ENCODE data around the gene CYTH3.
"Not testable (repeated sequence)": the region's sequence is repeated elsewhere in the genome, so short reads cannot be mapped to it uniquely, and the experiment has no call there.

The CYTH3 gene

DNA sequence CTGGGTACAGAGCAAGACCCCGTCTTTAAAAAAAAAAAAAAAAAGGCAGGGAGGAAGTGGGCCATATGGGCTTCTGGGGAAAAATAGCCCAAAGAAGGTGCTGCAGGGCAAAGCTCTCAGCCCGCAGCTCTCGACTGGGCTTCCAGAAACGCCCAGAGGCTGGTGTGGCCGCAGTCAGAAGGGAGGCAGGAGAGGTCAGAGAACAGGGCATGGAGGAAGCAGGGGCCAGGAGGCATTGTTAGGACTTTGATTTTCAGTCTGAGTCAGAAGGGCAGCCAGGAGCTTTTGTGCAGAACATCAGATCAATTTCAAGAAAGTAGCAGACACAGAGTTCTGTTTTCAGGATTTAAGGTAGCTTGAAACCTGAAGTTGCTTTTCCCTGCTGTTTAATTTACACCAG, 35.3 kb upstream of the CYTH3 start:
- no peak overlapping the region for H3K4me3 ChIP-seq (ENCODE audit: low read depth, low read length)
- TF ChIP-seq, protein P1, sequence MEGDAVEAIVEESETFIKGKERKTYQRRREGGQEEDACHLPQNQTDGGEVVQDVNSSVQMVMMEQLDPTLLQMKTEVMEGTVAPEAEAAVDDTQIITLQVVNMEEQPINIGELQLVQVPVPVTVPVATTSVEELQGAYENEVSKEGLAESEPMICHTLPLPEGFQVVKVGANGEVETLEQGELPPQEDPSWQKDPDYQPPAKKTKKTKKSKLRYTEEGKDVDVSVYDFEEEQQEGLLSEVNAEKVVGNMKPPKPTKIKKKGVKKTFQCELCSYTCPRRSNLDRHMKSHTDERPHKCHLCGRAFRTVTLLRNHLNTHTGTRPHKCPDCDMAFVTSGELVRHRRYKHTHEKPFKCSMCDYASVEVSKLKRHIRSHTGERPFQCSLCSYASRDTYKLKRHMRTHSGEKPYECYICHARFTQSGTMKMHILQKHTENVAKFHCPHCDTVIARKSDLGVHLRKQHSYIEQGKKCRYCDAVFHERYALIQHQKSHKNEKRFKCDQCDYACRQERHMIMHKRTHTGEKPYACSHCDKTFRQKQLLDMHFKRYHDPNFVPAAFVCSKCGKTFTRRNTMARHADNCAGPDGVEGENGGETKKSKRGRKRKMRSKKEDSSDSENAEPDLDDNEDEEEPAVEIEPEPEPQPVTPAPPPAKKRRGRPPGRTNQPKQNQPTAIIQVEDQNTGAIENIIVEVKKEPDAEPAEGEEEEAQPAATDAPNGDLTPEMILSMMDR (conservative IDR thresholded peaks at IDR 0.05; ENCODE audit: low read depth, low read length) = no peak
- DNase-seq (ENCODE audit: low read depth) = no peak

DNA sequence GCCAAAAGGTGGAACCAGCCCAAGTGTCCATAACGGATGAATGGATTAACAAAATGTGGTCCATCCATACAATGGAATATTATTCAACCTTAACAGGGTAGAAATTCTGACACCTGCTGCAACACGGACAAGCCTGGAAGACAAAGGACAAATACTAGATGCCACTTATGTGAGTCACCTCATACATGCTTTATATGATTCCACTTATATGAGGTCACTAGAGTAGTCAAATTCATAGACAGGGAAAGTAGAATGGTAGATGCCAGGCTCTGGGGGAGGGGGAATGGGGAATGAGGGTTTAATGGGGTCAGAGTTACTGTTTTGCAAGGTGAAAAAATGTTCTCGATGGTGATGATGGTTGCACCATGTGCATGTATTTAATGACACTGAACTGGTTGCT, 34.0 kb upstream of the CYTH3 start:
- DNase-seq (ENCODE audit: low read depth) = peak; percentile 52
- TF ChIP-seq, protein P1 (conservative IDR thresholded peaks at IDR 0.05; ENCODE audit: low read depth, low read length) = no peak
- H3K4me3 ChIP-seq (ENCODE audit: low read depth, low read length) = no peak overlapping the region

DNA sequence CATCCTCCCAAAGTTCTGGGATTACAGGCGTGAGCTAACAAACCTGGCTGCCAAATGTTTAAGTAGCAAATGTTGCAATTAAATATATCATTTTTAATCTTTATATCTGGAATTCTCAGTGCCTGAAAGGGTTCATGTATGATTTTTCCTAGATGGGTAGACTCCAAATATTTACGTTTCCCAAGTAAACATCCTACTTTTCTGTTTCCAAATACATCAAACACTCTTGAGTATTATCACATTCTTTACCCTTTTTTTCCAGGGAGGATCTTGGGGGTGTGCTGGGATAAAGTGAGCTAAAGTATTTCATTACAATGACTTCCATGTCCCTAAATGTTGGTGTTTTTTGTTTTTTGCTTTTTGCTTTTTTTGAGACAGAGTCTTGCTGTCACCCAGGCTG, 32.9 kb upstream of the CYTH3 start:
- TF ChIP-seq, protein P1 (conservative IDR thresholded peaks at IDR 0.05; ENCODE audit: low read depth, low read length) = no peak
- no peak overlapping the region for H3K4me3 ChIP-seq (ENCODE audit: low read depth, low read length)
- no peak for DNase-seq (ENCODE audit: low read depth)

DNA sequence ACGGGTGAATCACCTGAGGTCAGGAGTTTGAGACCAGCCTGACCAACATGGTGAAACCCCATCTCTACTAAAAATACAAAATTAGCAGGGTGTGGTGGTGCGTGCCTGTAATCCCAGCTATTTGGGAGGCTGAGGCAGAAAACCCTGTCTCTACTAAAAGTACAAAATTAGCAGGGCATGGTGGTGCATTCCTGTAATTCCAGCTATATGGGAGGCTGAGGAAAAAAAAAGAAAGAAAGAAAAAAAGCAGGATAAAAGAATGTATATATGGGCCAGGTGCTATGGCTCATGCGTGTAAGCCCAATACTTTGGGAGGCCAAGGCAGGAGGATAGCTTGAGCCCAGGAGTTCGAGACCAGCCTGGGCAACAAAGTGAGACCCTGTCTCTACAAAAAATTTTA, 29.0 kb upstream of the CYTH3 start:
- not testable (repeated sequence) for DNase-seq (ENCODE audit: low read depth); H3K4me3 ChIP-seq (ENCODE audit: low read depth, low read length)

DNA sequence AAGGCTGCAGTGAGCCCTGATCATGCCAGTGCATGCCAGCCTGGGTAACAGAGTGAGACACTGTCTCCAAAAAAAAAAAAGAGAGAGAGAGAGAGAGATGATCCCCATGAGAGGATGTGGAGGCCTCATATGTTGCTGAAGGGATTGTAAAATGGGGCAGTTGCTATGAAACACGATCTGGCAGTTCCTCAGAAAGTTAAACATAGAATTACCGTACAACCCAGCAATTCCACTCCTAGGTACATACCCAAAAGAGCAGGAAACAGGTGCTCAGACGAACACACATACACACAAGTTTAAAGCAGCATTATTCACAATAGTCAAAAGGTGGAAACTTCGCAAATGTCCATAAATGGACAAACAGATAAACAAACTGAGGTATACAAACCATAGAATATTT, 27.4 kb upstream of the CYTH3 start:
- TF ChIP-seq, protein P1 (conservative IDR thresholded peaks at IDR 0.05; ENCODE audit: low read depth, low read length) = no peak
- DNase-seq (ENCODE audit: low read depth) = no peak
- no peak overlapping the region for H3K4me3 ChIP-seq (ENCODE audit: low read depth, low read length)

DNA sequence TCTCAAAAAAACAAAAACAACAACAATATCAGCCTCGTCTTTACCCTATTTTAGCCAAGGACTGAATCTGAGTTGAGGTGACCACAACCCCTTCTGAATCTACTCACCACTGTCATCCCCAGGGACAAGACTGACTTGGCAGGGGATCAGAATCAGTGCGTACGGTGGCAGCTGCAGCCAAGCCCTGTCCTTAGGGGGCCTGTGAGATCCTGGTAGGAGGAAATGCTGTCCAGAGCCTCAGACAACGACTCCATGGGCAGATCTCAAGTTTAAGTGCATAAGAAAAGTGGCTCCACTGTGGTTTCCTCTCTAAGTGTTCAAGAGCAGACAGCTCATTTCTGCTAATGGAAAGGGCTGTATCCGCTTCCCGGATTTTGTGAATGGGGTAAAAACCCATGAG, 22.4 kb upstream of the CYTH3 start:
- peak; percentile 28 for DNase-seq (ENCODE audit: low read depth)
- no peak overlapping the region for H3K4me3 ChIP-seq (ENCODE audit: low read depth, low read length)
- TF ChIP-seq, protein P1 (conservative IDR thresholded peaks at IDR 0.05; ENCODE audit: low read depth, low read length) = no peak

DNA sequence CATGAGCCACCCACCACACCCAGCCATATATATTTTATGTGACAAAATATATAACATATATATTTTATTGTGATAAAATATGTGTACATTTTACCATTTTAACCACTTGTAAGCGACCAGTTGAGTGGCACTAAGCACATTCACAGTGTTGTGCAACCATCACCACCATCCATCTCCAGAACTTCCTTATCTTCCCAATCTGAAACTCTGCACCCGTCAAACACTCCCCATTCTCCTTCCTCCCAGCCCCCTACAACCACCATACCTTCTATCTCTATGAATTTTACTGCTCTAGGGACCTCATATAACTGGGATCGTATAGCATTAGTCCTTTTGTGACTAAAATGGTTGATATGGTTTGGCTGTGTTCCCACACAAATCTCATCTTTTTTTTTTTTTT, 20.8 kb upstream of the CYTH3 start:
- H3K4me3 ChIP-seq (ENCODE audit: low read depth, low read length) = no peak overlapping the region
- no peak for DNase-seq (ENCODE audit: low read depth)
- TF ChIP-seq, protein P1 (conservative IDR thresholded peaks at IDR 0.05; ENCODE audit: low read depth, low read length) = no peak

DNA sequence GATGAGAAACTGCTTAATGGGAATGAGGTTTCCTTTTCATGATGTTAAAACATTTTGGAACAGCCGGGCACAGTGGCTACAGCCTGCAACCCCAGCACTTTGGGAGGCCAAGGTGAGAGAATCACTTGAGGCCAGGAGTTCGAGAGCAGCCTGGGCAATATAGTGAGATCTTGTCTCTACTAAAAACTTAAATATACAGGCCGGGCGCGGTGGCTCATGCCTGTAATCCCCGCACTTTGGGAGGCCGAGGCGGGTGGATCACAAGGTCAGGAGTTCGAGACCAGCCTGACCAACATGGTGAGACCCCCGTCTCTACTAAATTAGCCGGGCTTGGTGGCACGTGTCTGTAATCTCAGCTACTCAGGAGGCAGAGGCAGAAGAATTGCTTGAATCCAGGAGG, 19.5 kb upstream of the CYTH3 start:
- not testable (repeated sequence) for H3K4me3 ChIP-seq (ENCODE audit: low read depth, low read length); DNase-seq (ENCODE audit: low read depth)
